Medulla oblongata (tissue), 1 donor: ENCODE results near the gene INTS4.
"Not testable (repeated sequence)": the region's sequence is repeated elsewhere in the genome, so short reads cannot be mapped to it uniquely, and the experiment has no call there.

ENCODE experiments used
- DNase-seq: peaks from one replicate; pipeline ENCODE4 v3.0.0-alpha.2; 2015; ENCODE audit errors: extremely low spot score

The INTS4 gene

GRCh38 chr11:77943296-77943695 is 51.2 kb downstream of the INTS4 start:
- not testable (repeated sequence) for DNase-seq

DNA sequence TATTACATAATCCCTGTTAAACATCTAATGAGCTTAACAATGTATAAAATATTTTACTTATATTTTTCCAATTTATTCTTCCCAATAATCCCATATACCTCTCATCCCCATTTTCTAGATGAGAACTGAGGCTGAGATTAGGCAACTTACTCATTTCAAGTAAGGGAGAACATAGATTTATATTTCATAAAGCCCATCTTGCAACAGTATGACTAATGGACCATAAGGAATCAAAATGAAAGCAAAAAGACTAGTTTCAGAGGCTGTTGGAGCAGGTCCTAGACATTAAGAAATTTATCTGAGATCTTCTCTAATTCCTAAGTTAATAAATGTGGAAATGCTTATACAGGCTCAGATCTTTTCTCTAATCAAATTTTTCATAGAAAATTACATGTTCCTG is 52.0 kb downstream of the INTS4 start:
- DNase-seq = not testable (repeated sequence)

DNA sequence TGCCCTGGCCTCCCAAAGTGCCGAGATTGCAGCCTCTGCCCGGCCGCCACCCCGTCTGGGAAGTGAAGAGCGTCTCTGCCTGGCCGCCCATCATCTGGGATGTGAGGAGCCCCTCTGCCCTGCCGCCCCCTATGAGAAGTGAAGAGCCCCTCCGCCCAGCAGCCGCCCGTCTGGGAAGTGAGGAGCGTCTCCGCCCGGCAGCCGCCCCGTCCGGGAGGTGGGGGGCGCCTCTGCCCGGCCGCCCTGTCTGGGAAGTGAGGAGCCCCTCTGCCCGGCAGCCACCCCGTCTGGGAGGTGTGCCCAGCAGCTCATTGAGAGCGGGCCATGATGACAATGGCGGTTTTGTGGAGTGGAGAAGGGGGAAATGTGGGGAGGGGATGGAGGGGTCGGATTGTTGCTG is 60.9 kb downstream of the INTS4 start:
- DNase-seq = not testable (repeated sequence)

- not testable (repeated sequence) for DNase-seq
These were observed 63.9 kb downstream of the INTS4 start for GRCh38 chr11:77930334-77931208.

- not testable (repeated sequence) for DNase-seq
These were observed 76.8 kb downstream of the INTS4 start for GRCh38 chr11:77917713-77918112.

DNA sequence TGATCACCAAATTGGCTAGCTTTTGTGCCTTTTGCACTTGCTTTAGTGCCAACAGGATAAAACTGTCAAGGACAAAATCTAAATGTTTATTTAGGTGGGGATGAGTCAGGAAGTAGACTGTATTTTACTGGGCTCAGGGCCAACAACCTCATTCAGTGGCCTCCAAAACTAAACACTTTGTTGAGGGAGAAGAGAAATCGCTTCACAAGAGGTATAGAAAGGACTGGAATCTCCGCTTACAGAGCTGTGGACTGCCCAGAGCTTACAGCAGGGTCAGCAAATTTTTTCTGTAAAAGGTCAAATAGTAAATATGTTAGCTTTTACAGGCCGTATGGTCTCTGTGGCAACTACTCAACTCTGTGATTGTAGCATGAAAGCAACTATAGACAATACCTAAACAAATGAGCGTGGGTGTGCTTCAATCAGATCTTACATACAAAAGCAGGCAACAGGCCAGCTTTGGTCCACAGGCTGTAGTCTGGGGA is 80.1 kb downstream of the INTS4 start:
- not testable (repeated sequence) for DNase-seq

DNA sequence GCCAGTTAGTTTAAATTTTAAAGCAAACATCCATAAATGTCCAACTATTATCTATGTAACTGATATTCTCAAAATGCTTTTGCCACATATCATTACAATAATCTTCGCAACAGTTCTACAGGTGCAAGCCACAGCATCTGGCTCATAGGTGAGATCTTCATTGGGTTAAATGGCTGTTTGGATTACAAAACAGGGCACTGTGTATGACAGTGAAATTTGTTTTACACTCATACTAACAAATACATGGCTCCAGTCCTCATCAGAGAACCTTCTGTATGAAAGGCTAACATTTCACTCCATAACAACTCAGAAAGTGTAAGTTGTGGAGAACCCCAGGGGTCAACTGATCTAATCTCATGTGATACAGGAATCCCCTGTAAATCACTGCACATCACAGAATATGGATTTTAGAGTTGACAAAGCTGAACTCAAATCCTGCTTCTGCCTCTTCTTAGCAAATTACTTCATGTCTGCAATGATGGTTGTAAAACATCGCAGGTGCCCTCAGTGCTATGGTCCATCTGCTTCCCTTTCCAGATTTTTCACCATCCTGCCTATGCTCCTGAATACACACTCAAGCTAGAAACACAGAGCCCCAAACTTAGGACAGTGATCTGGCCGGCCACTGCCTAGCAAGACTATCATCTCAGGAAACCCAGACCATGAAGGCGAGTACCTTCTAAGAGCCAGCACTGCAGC is 80.7 kb downstream of the INTS4 start:
- DNase-seq = not testable (repeated sequence)

DNA sequence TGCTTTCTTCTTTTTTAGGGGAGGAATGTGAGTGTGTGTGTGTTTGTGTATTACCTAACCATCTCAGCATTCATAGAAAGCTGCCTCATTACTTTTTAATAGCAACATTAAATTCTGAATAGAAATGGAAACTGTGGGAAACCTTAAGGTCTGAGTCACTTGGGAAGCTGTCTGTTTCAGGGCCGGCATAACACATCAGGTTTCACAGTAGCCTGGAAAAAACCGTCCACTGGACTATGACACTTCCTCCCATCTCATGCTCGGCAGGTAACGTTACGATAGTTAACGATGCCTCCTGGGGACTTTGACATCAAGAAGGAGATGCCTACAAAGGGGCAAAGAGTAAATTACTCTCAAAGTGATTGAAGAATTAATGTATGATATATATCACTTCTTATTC is 83.6 kb downstream of the INTS4 start:
- not testable (repeated sequence) for DNase-seq

- DNase-seq = no peak
These were observed 85.2 kb downstream of the INTS4 start for GRCh38 chr11:77909277-77909676.

GRCh38 chr11:77908835-77909234 is 85.6 kb downstream of the INTS4 start:
- no peak for DNase-seq

GRCh38 chr11:77894949-77895348 is 99.5 kb downstream of the INTS4 start:
- not testable (repeated sequence) for DNase-seq

DNA sequence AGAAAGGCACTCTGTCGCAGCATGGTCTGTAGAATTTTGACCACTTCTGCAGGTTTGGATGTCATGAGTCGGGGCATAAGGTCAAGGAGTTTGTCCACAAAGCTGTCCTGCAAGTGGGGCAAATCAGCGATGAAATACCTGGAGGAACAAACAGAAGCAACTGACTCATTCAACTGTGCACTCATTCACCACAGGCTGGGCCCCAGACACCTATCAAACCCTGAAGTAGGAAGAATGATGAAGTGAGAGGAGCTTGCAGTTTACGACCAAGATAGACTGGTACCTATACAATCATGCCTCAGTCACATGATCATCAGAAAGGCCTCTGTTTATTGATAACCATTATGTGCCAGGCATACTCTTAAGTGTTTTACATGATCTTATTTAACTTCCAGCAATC is 102.8 kb downstream of the INTS4 start:
- not testable (repeated sequence) for DNase-seq

DNA sequence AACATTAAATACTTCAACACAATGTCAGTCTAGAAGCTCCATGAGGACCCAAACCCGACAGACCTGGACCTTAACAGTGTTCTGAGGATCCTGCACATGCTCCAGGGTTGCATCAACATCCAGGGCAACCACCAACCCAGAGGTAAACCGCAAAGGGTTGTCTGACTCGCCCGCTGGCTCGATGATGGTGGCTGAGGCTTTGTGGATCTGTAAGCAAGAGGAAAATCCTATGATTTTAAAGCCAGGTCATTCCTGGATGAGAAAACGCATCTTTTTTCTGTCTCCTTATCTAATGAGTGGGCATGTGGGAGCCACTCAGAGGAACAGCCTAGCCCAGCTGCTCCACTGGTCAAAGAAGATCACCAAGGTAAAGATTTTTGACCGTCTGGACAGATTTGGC is 103.2 kb downstream of the INTS4 start:
- DNase-seq = not testable (repeated sequence)

GRCh38 chr11:77890619-77891056 is 103.8 kb downstream of the INTS4 start:
- not testable (repeated sequence) for DNase-seq

DNA sequence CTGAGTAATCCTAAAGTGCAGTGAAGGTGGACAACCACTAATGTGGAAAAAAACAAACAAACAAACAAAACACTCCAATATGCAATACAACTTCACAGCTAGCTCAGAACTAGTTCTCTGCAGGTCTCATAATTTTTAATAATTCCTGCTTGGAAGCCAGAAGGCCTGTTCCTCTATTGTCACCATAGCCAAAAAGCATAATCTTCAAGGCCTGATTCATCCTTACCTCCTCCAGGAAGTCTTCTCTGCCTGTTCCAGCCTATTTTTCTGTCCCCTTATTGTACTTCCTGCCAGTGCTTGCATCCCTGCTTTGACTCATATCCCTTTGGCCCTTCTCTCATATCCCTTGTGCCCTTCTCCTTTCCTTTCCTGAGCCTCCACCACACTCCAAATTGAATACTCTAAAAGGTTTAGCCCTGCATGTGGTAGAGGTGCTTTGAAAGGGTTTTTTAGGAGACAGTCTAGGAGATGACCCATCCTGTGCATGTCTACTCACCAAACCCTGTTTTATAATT is 104.3 kb downstream of the INTS4 start:
- not testable (repeated sequence) for DNase-seq

GRCh38 chr11:77889045-77889444 is 105.4 kb downstream of the INTS4 start:
- DNase-seq = not testable (repeated sequence)

DNA sequence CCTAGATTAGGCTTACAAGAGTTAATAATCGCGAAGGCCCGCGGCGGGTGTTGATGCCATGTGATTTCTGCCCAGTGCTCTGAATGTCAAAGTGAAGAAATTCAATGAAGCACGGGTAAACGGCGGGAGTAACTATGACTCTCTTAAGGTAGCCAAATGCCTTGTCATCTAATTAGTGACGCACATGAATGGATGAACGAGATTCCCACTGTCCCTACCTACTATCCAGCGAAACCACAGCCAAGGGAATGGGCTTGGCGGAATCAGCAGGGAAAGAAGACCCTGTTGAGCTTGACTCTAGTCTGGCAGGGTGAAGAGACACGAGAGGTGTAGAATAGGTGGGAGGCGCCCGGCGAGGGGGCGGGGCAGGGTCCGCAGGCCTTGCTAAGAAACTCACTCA is 108.1 kb downstream of the INTS4 start:
- no peak for DNase-seq

- no peak for DNase-seq
These were observed 109.7 kb downstream of the INTS4 start for GRCh38 chr11:77884829-77885190.

DNA sequence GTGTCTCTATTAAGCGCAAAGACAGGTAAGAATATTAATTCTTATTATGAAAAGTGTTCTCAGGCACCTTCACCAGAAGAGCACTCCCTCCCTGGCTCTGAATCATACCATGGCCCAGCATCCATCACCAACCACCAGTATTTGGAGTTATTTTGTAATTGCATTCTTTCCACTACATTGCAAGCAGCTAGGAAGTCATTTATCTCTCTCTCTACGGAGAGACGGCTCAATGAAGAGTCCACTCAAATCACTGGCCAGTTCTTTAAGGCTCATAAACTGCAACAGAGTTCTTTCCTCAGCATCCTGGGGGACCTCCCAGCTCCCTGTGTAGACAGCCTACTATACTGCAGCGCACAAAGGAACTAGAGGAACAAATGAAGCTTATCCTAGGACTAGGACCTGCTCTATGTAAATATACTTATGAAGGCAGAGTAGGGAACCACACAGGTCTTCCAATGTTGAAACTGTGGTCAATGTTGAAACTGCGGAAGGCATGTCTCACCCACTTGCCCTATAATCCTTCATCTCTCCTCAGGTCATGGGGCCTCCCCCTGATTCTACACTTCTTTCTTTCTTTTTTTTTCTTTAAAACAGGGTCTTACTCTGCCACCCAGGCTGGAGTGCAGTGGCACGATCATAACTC is 110.2 kb downstream of the INTS4 start:
- DNase-seq = no peak

DNA sequence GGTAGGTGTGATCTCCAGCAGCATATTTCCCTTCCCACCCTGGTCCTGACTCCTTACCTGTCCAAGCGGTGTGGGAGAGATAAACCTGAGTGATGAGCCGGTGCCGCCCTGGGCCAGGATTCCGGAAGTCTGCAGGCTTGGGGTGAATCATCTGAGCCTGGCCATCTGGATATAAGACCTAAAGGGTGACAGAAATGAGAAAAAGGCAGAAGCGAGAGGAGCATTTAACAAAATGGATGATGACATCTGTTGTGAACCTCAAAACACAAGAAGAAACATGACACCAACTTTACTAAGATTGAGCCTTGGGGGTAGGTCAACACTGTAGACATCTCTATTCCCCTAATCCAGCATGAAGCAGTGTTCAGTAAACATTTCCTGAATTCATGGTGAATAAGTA is 110.7 kb downstream of the INTS4 start:
- no peak for DNase-seq

DNA sequence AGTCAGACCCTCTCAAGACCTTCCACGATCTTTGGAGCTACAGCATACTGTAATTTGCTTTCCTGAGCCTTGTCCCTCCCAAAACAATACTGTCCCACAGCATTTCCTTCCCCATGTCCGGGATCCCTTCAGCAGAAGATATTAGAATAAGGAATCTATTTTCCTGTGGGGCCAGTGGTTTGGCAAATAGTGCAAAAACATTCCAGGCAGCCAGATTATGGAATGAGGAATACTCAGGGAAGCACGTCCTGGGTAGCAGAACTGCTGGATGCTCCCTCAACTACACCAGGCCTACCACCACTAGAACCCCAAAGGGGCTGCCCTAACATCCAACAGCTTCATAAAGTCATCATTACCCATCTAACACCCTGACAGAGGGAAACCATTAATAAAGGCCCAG is 112.1 kb downstream of the INTS4 start:
- DNase-seq = no peak

DNA sequence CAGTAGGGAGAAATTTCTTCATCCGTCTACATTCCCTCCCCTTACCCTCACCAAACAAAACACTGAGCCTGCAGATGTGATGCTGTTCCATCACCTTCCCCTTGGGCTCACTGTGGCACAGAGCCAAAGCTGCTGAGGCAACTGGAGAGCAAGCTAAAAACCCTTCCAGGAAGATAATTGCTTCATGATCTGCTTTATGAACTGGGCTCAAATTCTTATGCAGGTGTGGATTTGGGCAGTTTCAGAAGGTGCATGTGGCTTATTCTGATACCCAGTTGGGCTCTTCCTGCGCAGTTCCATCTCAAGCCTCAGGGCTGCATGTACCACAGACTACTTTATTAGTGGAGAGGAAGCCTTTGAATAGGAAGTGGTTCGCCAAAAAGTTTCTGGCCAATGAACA is 115.2 kb downstream of the INTS4 start:
- no peak for DNase-seq
